Measurements from ENCODE around the gene KDM2A.
A peak's percentile ranks its signal among the peaks of the same experiment; 100 is the strongest.

The KDM2A gene

GRCh38 chr11:67239783-67240575, 120.9 kb downstream of the KDM2A start (continued):
- TF ChIP-seq ZNF274 (IDR thresholded peaks at IDR 0.05; ENCODE audit: low read length), result no peak
- no peak for TF ChIP-seq ZNF274 (tag by site-specific recombination; IDR thresholded peaks at IDR 0.05; ENCODE audit: borderline replicate concordance)

DNA sequence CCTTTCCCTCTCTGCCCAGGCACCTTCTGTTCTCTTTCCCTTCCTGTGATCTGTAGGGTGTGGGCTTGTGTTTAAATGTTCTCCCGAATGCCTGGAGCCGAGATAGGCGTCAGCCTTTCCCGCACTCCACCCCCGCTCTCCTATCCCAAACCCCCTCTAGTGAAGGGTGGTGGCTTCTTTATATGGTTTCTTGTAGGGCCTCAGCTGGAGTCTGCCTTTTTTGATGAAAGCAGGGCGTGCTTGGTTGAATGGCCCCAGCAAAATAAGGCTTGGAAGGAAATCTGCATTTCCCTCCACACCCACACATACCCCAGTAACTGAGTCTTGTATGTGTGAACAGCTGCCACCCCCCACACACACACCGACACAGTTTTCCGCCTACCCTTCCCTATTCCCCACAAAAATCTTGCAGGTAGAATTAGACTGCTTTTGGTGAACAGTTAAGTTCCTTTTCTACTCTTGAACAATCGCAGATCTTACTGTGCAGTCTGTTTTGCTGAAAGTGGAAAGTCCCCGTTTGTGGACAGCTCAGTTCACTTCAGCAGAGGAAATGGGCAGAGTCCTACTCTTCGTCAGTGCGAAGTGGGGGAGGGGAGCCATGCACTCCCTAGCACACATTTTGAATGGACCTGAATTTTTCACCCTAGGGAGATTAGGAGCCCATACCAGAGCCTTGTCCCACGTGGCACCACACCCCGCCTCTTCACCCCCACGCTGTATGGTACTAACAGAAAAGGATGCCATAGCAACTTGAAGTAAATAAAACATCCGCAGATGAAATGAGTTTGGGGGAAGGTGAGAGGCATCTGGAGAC, 121.7 kb downstream of the KDM2A start:
- H3K36me3 ChIP-seq (ENCODE audit: control insufficient read depth in 2 of 2, insufficient read depth in 1 of 2, low read length in 2 of 2), result peaks cover 0 to 35% of the 10 kb centered on the region in 2 experiments; a peak in 1 of 3 replicates
- H3K27ac ChIP-seq (ENCODE audit: extremely low read depth, low read depth, low read length), result peak overlapping the region; percentile 26; the same call in 1 of the 2 replicates
- H3K9me3 ChIP-seq (ENCODE audit: control insufficient read depth, insufficient read depth, low read depth, low read length), result no peaks in the 10 kb centered on the region
- CTCF ChIA-PET, result interaction anchor here (0.9 to 1.9 kb wide), 4 partner anchors 10 to 390 kb away, joined by 3 to 5 read pairs (median 4); no protein-coding TSS in a partner anchor
- peaks cover 5% of the 10 kb centered on the region; the same call in 1 of the 2 replicates for H3K4me1 ChIP-seq (ENCODE audit: control insufficient read depth, insufficient read depth, low read length)
- no peak for TF ChIP-seq ZSCAN23 (tag by site-specific recombination; IDR thresholded peaks at IDR 0.05)
- 0 out of 2 replicates have a peak, but pooled peaks have one; percentile 19 for TF ChIP-seq ZNF18 (tag by site-specific recombination; IDR thresholded peaks at IDR 0.05)
- peak; percentile 91 for TF ChIP-seq EGR2 (tag by site-specific recombination; IDR thresholded peaks at IDR 0.05; ENCODE audit: low read depth)
- TF ChIP-seq, protein P1, sequence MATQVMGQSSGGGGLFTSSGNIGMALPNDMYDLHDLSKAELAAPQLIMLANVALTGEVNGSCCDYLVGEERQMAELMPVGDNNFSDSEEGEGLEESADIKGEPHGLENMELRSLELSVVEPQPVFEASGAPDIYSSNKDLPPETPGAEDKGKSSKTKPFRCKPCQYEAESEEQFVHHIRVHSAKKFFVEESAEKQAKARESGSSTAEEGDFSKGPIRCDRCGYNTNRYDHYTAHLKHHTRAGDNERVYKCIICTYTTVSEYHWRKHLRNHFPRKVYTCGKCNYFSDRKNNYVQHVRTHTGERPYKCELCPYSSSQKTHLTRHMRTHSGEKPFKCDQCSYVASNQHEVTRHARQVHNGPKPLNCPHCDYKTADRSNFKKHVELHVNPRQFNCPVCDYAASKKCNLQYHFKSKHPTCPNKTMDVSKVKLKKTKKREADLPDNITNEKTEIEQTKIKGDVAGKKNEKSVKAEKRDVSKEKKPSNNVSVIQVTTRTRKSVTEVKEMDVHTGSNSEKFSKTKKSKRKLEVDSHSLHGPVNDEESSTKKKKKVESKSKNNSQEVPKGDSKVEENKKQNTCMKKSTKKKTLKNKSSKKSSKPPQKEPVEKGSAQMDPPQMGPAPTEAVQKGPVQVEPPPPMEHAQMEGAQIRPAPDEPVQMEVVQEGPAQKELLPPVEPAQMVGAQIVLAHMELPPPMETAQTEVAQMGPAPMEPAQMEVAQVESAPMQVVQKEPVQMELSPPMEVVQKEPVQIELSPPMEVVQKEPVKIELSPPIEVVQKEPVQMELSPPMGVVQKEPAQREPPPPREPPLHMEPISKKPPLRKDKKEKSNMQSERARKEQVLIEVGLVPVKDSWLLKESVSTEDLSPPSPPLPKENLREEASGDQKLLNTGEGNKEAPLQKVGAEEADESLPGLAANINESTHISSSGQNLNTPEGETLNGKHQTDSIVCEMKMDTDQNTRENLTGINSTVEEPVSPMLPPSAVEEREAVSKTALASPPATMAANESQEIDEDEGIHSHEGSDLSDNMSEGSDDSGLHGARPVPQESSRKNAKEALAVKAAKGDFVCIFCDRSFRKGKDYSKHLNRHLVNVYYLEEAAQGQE (tag by site-specific recombination; IDR thresholded peaks at IDR 0.05), result peak; percentile 60
- 0 out of 2 replicates have a peak, but pooled peaks have one; percentile 27 for TF ChIP-seq ZNF335 (tag by site-specific recombination; conservative IDR thresholded peaks at IDR 0.05)
- no peak for TF ChIP-seq ZEB2 (tag by site-specific recombination; IDR thresholded peaks at IDR 0.05)
- TF ChIP-seq ZFP3 (tag by site-specific recombination; IDR thresholded peaks at IDR 0.05; ENCODE audit: low read depth), result no peak
- no peak for TF ChIP-seq ZNF112 (tag by site-specific recombination; IDR thresholded peaks at IDR 0.05)
- TF ChIP-seq TSHZ1 (tag by site-specific recombination; IDR thresholded peaks at IDR 0.05; ENCODE audit: borderline replicate concordance), result no peak
- TF ChIP-seq REPIN1 (tag by site-specific recombination; IDR thresholded peaks at IDR 0.05; ENCODE audit: low read depth), result no peak
- peak; percentile 45; the same call in 1 of the 2 replicates for TF ChIP-seq ZNF513 (tag by site-specific recombination; IDR thresholded peaks at IDR 0.05)
- peak; percentile 96 for TF ChIP-seq ZFHX2 (tag by site-specific recombination; conservative IDR thresholded peaks at IDR 0.05)
- no peak for TF ChIP-seq ZNF629 (tag by site-specific recombination; IDR thresholded peaks at IDR 0.05)
- TF ChIP-seq ZNF398 (tag by site-specific recombination; IDR thresholded peaks at IDR 0.05), result peak; percentile 22; the same call in 1 of the 2 replicates
- POLR2A ChIA-PET, result interaction anchor here (0.5 to 2.0 kb wide), 9 partner anchors 13 to 130 kb away, joined by 3 to 19 read pairs (median 4); partner anchors contain the start of genes ANKRD13D, GRK2 and KDM2A
- H3K4me3 ChIP-seq (ENCODE audit: low read depth, low read length), result peak overlapping the region; percentile 61
